Measurements from ENCODE around the gene OR4F6. TPM values are rescaled to one million over a fixed set of nuclear protein-coding genes. Genes with fewer than 3 reads are reported as not detected.

Gene OR4F6
- total and polyA plus RNA-seq, 9 of the 15 experiments (the other 6 are each of a cell fraction or from before 2014, with no cell fraction given), result not detected

GRCh38 chr15:101775136-101775535, 28.2 kb upstream of the OR4F6 start:
- 4% methylated on average over 10 of the region's 10 CpGs for WGBS (ENCODE audit: insufficient coverage, low coverage, missing lambda C conversion rate)
- Histone ChIP-seq H3K27me3 (ENCODE audit: control insufficient read depth in 2 of 2, insufficient read depth in 2 of 2, low read length in 2 of 2) (peaks cover 12 to 59% of the 10 kb centered on the region in 2 experiments; a peak in 3 of 5 replicates), H3K4me3 (no peak overlapping the region), H3K9me1 (ENCODE audit: control insufficient read depth, insufficient read depth, low read length) (no peaks in the 10 kb centered on the region), H3K4me1 (replicated peaks in 1 of 2; ENCODE audit: control insufficient read depth in 2 of 2, insufficient read depth in 2 of 2, low read length in 2 of 2) (0 out of 5 replicates have a peak, but pooled peaks cover 0 to 4% of the 10 kb centered on the region in 2 experiments), H4K20me1 (replicated peaks; ENCODE audit: control insufficient read depth, insufficient read depth, low read length) (no peaks in the 10 kb centered on the region), H2AFZ (ENCODE audit: low read depth, low read length) (no peak overlapping the region), H3K79me2 (ENCODE audit: control insufficient read depth, insufficient read depth, low read length) (no peaks in the 10 kb centered on the region), H3K9ac (ENCODE audit: insufficient read depth in 1 of 2, low read depth in 2 of 2, low read length in 2 of 2) (no peak overlapping the region), H3K4me2 (ENCODE audit: insufficient read depth, low read length) (no peak overlapping the region), H3K36me3 (ENCODE audit: control insufficient read depth, insufficient read depth, low read length) (no peaks in the 10 kb centered on the region), H3K27ac (ENCODE audit: extremely low read depth, low read depth, low read length) (no peak overlapping the region), H3K9me3 (replicated peaks; ENCODE audit: control insufficient read depth, insufficient read depth, low read depth, low read length) (no peaks in the 10 kb centered on the region)
- intact Hi-C loops (cut with micrococcal nuclease), result no loop called here
- BruUV-seq (replicated peaks), result no TSS peak
- POLR2A ChIA-PET, result no interaction called here
- FAIRE-seq (no peak), DNase-seq (ENCODE audit: extremely low read depth in 1 of 4, low spot score in 3 of 4) (no peak), ATAC-seq (no peak)
- in situ Hi-C loops (cut with MboI), result no loop called here
- TF ChIP-seq NFE2 (IDR thresholded peaks at IDR 0.05; ENCODE audit: low read depth) (no peak), ZBTB33 (CRISPR knock-in tag; IDR thresholded peaks at IDR 0.05) (no peak), KDM2B (CRISPR knock-in tag; IDR thresholded peaks at IDR 0.05) (no peak), CXXC5 (CRISPR knock-in tag; IDR thresholded peaks at IDR 0.05) (no peak), RCOR1 (IDR thresholded peaks at IDR 0.05; ENCODE audit: borderline replicate concordance in 1 of 2, low read depth in 2 of 2, low read length in 2 of 2) (no peak), PHF8 (IDR thresholded peaks at IDR 0.05; ENCODE audit: borderline replicate concordance, low read length) (no peak), ZNF609 (CRISPR knock-in tag; IDR thresholded peaks at IDR 0.05; ENCODE audit: borderline replicate concordance) (no peak)
- TF ChIP-seq, protein P1, sequence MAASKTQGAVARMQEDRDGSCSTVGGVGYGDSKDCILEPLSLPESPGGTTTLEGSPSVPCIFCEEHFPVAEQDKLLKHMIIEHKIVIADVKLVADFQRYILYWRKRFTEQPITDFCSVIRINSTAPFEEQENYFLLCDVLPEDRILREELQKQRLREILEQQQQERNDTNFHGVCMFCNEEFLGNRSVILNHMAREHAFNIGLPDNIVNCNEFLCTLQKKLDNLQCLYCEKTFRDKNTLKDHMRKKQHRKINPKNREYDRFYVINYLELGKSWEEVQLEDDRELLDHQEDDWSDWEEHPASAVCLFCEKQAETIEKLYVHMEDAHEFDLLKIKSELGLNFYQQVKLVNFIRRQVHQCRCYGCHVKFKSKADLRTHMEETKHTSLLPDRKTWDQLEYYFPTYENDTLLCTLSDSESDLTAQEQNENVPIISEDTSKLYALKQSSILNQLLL (CRISPR knock-in tag; IDR thresholded peaks at IDR 0.05; ENCODE audit: borderline replicate concordance), result no peak
- TF ChIP-seq, protein P2, sequence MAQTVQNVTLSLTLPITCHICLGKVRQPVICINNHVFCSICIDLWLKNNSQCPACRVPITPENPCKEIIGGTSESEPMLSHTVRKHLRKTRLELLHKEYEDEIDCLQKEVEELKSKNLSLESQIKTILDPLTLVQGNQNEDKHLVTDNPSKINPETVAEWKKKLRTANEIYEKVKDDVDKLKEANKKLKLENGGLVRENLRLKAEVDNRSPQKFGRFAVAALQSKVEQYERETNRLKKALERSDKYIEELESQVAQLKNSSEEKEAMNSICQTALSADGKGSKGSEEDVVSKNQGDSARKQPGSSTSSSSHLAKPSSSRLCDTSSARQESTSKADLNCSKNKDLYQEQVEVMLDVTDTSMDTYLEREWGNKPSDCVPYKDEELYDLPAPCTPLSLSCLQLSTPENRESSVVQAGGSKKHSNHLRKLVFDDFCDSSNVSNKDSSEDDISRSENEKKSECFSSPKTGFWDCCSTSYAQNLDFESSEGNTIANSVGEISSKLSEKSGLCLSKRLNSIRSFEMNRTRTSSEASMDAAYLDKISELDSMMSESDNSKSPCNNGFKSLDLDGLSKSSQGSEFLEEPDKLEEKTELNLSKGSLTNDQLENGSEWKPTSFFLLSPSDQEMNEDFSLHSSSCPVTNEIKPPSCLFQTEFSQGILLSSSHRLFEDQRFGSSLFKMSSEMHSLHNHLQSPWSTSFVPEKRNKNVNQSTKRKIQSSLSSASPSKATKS (CRISPR knock-in tag; IDR thresholded peaks at IDR 0.05), result no peak
- CTCF ChIA-PET (ENCODE audit: low intra/inter-chr PET ratio), result no interaction called here
